Prostate gland (tissue), 2 donors: ENCODE measurements around the gene DHRS12. TPM values are rescaled to one million over a fixed set of nuclear protein-coding genes. Genes with fewer than 3 reads are reported as not detected.

ENCODE experiments used
- DNase-seq: peaks from one replicate; pipeline ENCODE4 v3.0.0-alpha.2; 2019; ENCODE audit warnings: low spot score
- H3K27ac ChIP-seq, 2 donors: fragments of 200-600 bp; sonication (generic); 2 replicates each; pipeline ENCODE4 v1.5.1; 2017 to 2019
- H3K27me3 ChIP-seq: fragments of 200-600 bp; sonication (generic); replicated peaks from 2 replicates; pipeline ENCODE4 v1.5.1; 2019; ENCODE audit not compliant: insufficient read depth
- H3K36me3 ChIP-seq, 2 donors: fragments of 200-600 bp; sonication (generic); 1 replicate in 1 of 2; 2 replicates in 1 of 2; pipeline versions ENCODE4 v1.5.1 to v1.8.1; 2017 to 2019
- H3K4me1 ChIP-seq: fragments of 200-600 bp; sonication (generic); replicated peaks from 2 replicates; pipeline ENCODE4 v1.5.1; 2019
- H3K4me3 ChIP-seq, 2 donors: fragments of 200-600 bp; sonication (generic); 2 replicates each; pipeline ENCODE4 v1.5.1; 2017 to 2019
- H3K9me3 ChIP-seq: fragments of 200-600 bp; sonication (generic); 2 replicates; pipeline ENCODE4 v1.5.1; 2017
- CTCF ChIP-seq, 4 experiments: fragments of 200-600 bp in 2 of 4; fragments of 450-650 bp in 2 of 4; sonication (generic) in 2 of 4; IDR thresholded peaks; 1 replicate in 3 of 4; 2 replicates in 1 of 4; pipeline ENCODE4 v1.5.1; 2016 to 2019; ENCODE audit warnings: antibody characterized with exemption in 4 of 4, mild to moderate bottlenecking in 2 of 4, moderate library complexity in 2 of 4
- POLR2A ChIP-seq: fragments of 450-650 bp; IDR thresholded peaks from one replicate; pipeline ENCODE4 v1.6.1; 2016; ENCODE audit warnings: antibody characterized with exemption, mild to moderate bottlenecking
- POLR2AphosphoS5 ChIP-seq: sonication (generic); formaldehyde crosslinking; IDR thresholded peaks from one replicate; pipeline ENCODE4 v1.6.1; 2017; ENCODE audit warnings: antibody characterized with exemption
- WGBS: methylation state at CpG from one replicate; pipeline ENCODE4 v1.1.5; 2018; 5-methylcytosine and 5-hydroxymethylcytosine counted together
- intact Hi-C: fragments of 100-400 bp; cut with DNase I; formaldehyde crosslinking; loops from one replicate; pipeline ENCODE4 v1.14.2; 2022
- total RNA-seq, 2 donors: library from RNA; depleted of rRNA; stranded (reverse); fragments of >200 nt; gene quantifications; one replicate each; pipeline ENCODE4 v1.1.0, GENCODE V29; 2016

Gene DHRS12
- total RNA-seq, 2 donors from 2014 or later: 18.7 to 19.8 TPM

- Histone ChIP-seq H3K36me3 (no peaks in the 10 kb centered on the region), H3K27ac (no peak overlapping the region), H3K4me3 (no peak overlapping the region), H3K27me3 (no peaks in the 10 kb centered on the region), H3K9me3 (no peaks in the 10 kb centered on the region), H3K4me1 (no peaks in the 10 kb centered on the region)
- intact Hi-C loops: no loop called here
- WGBS: 97% methylated on average over 6 of the region's 6 CpGs
- TF ChIP-seq POLR2A (no peak), POLR2AphosphoS5 (no peak), CTCF (IDR thresholded peaks at IDR 0.05) (no peak)
- DNase-seq: no peak
These were observed 80.4 kb downstream of the DHRS12 start for GRCh38 chr13:51723529-51723928.

GRCh38 chr13:51721496-51721895, 82.5 kb downstream of the DHRS12 start:
- Histone ChIP-seq H3K9me3 (no peaks in the 10 kb centered on the region), H3K27me3 (no peaks in the 10 kb centered on the region), H3K36me3 (no peaks in the 10 kb centered on the region), H3K4me1 (no peaks in the 10 kb centered on the region), H3K4me3 (no peak overlapping the region), H3K27ac (no peak overlapping the region)
- WGBS: 58% methylated on average over 3 of the region's 3 CpGs
- TF ChIP-seq CTCF (IDR thresholded peaks at IDR 0.05) (no peak), POLR2A (no peak), POLR2AphosphoS5 (no peak)
- intact Hi-C loops: no loop called here
- no peak for DNase-seq

GRCh38 chr13:51719394-51719793, 84.6 kb downstream of the DHRS12 start:
- no peak overlapping the region for H3K4me3 ChIP-seq
- DNase-seq: no peak
- WGBS: 94% methylated on average over 1 of the region's 1 CpG
- H3K27me3 ChIP-seq: no peaks in the 10 kb centered on the region
- no peaks in the 10 kb centered on the region for H3K9me3 ChIP-seq
- H3K27ac ChIP-seq: no peak overlapping the region
- intact Hi-C loops: no loop called here
- H3K4me1 ChIP-seq: no peaks in the 10 kb centered on the region
- TF ChIP-seq POLR2AphosphoS5 (no peak), POLR2A (no peak), CTCF (IDR thresholded peaks at IDR 0.05) (no peak)
- H3K36me3 ChIP-seq: no peaks in the 10 kb centered on the region

Other genes with a start within 250 kb of the DHRS12 start
- 10 to 100 TPM in 1 of 2 donors, 1 to 10 TPM in 1; 7.9 to 23.2 TPM for gene WDFY2, start 219.7 kb downstream of the DHRS12 start, total RNA-seq
- under 1 TPM in 1 of 2 donors, not detected in 1; 0.28 TPM for gene TMEM272, start 41.0 kb upstream of the DHRS12 start, total RNA-seq
- gene CCDC70, start 57.8 kb upstream of the DHRS12 start, total RNA-seq: 10 to 100 TPM in 1 of 2 donors, not detected in 1; 11.5 TPM
- 1 to 10 TPM; 6.2 to 8.2 TPM for gene ATP7B, start 207.3 kb upstream of the DHRS12 start, total RNA-seq
- gene ALG11, start 208.2 kb upstream of the DHRS12 start, total RNA-seq: 10 to 100 TPM; 28.9 to 34.1 TPM
- 10 to 100 TPM; 19.1 to 26.1 TPM for gene UTP14C, start 220.5 kb upstream of the DHRS12 start, total RNA-seq